SK-N-SH treated with all-trans-retinoic acid at 6 μM for 48 hours (cell line): Measurements from ENCODE around the gene CLEC18B.
"Not testable (repeated sequence)": the region's sequence is repeated elsewhere in the genome, so short reads cannot be mapped to it uniquely, and the experiment has no call there.

Source experiments
- ATAC-seq: fragments of 200-7000 bp; cut with Tn5 transposase; 3 replicates; pipeline ENCODE4 v1.9.1; 2020; ENCODE audit warnings: mild to moderate bottlenecking, moderate library complexity

Gene CLEC18B

GRCh38 chr16:74410057-74410957 is 11.0 kb downstream of the CLEC18B start:
- ATAC-seq = not testable (repeated sequence)

GRCh38 chr16:74409185-74409981 is 11.9 kb downstream of the CLEC18B start:
- ATAC-seq = not testable (repeated sequence)

GRCh38 chr16:74407362-74407705 is 13.9 kb downstream of the CLEC18B start:
- ATAC-seq = not testable (repeated sequence)

- ATAC-seq = peak; percentile 51; the same call in 2 of the 3 replicates
These were observed 14.5 kb downstream of the CLEC18B start for GRCh38 chr16:74406600-74407361.

GRCh38 chr16:74404148-74404933 is 16.9 kb downstream of the CLEC18B start:
- not testable (repeated sequence) for ATAC-seq

- ATAC-seq = not testable (repeated sequence)
These were observed 21.0 kb downstream of the CLEC18B start for GRCh38 chr16:74400238-74400637.

- peak; percentile 77 for ATAC-seq
These were observed 22.9 kb downstream of the CLEC18B start for GRCh38 chr16:74398212-74398895.

GRCh38 chr16:74396521-74397017 is 24.7 kb downstream of the CLEC18B start:
- peak; percentile 13; the same call in 1 of the 3 replicates for ATAC-seq

GRCh38 chr16:74394604-74395003 is 26.7 kb downstream of the CLEC18B start:
- ATAC-seq = not testable (repeated sequence)

GRCh38 chr16:74394131-74394530 is 27.1 kb downstream of the CLEC18B start:
- ATAC-seq = not testable (repeated sequence)

GRCh38 chr16:74391454-74392050 is 29.7 kb downstream of the CLEC18B start:
- ATAC-seq = not testable (repeated sequence)

- ATAC-seq = not testable (repeated sequence)
These were observed 38.8 kb downstream of the CLEC18B start for GRCh38 chr16:74382339-74383034.

GRCh38 chr16:74373847-74374184 is 47.5 kb downstream of the CLEC18B start:
- not testable (repeated sequence) for ATAC-seq
